Kidney (tissue), 14 donors: ENCODE results near the gene BCAS3. TPM values are rescaled to one million over a fixed set of nuclear protein-coding genes. Genes with fewer than 3 reads are reported as not detected.

Experiments
- DNase-seq, 5 donors: peaks; one replicate each; pipeline ENCODE4 v3.0.0-alpha.2; 2013 to 2020
- FAIRE-seq: peaks from 2 replicates; lab custom pipeline; 2012; peaks lifted over from hg19 to GRCh38; lab: Jason Lieb, UNC
- H3K27ac ChIP-seq, 2 donors: one replicate each; pipeline ENCODE4 v1.7.0; 2013; ENCODE audit warnings: low read depth in 2 of 2, low read length in 2 of 2, inconsistent platforms in 1 of 2
- H3K27me3 ChIP-seq: one replicate; pipeline ENCODE4 v1.7.1; 2013; ENCODE audit warnings: low read length, inconsistent platforms; ENCODE audit not compliant: control insufficient read depth, insufficient read depth
- H3K36me3 ChIP-seq, 3 donors: one replicate each; pipeline versions ENCODE4 v1.7.0 to v1.7.1; 2013; ENCODE audit warnings: low read length in 3 of 3, control low read depth in 1 of 3, inconsistent platforms in 1 of 3; ENCODE audit not compliant: insufficient read depth in 3 of 3, control insufficient read depth in 2 of 3
- H3K4me1 ChIP-seq, 3 donors: one replicate each; pipeline versions ENCODE4 v1.7.0 to v1.7.1; 2013; ENCODE audit warnings: low read length in 3 of 3, inconsistent platforms in 1 of 3, low read depth in 1 of 3; ENCODE audit not compliant: control insufficient read depth in 2 of 3, insufficient read depth in 2 of 3
- H3K4me3 ChIP-seq, 3 donors: one replicate each; pipeline versions ENCODE4 v1.7.0 to v1.8.1; 2013; ENCODE audit warnings: low read length in 3 of 3, control low read depth in 1 of 3, inconsistent platforms in 1 of 3
- H3K9ac ChIP-seq, 3 donors: one replicate each; pipeline versions ENCODE4 v1.7.0 to v1.7.1; 2013; ENCODE audit warnings: low read length in 3 of 3, control low read depth in 1 of 3, inconsistent platforms in 1 of 3
- H3K9me3 ChIP-seq, 3 donors: one replicate each; pipeline versions ENCODE4 v1.7.0 to v1.7.1; 2013; ENCODE audit warnings: low read length in 3 of 3, control low read depth in 1 of 3, inconsistent platforms in 1 of 3; ENCODE audit not compliant: control insufficient read depth in 2 of 3, insufficient read depth in 1 of 3
- intact Hi-C: fragments of 100-400 bp; cut with DNase I; formaldehyde crosslinking; loops from one replicate; pipeline ENCODE4 v1.11.1; 2022
- polyA plus RNA-seq: library from polyadenylated mRNA; stranded (reverse); fragments of 350-450 nt; fragmentation: Illumina TruSeq; extraction: RNeasy Lipid Tissue Mini Kit (QIAGEN cat#74804); gene quantifications from one replicate; pipeline ENCODE4 v1.2.3, GENCODE V29; 2014; ENCODE audit warnings: low read depth, low replicate concordance; ENCODE audit not compliant: insufficient read depth
- total RNA-seq: library from RNA; stranded (reverse); fragmentation: NEBNext Ultra II Directional; extraction: Animal tissue kit (Norgen Biotek cat#: 25700); gene quantifications from one replicate; pipeline ENCODE4 v1.2.1, GENCODE V29; 2021
- TF ChIP-seq, protein P1 (sequence below): IDR thresholded peaks from 3 replicates; pipeline ENCODE4 v1.5.1; 2012; ENCODE audit warnings: mild to moderate bottlenecking, moderate library complexity, borderline replicate concordance; ENCODE audit not compliant: insufficient read depth; ENCODE audit errors: extremely low read depth
- donor health status: control.
- donor health status: control.
- donor health status: control.
- donor health status: control.
- donor health status: control.
- donor health status: DM: yes; HTN: yes; CAD: no.
- donor health status: Normal renal cell carcinoma (clear cell type).

The BCAS3 gene
- total and polyA plus RNA-seq, 2 donors from 2014 or later = 18.3 to 44.1 TPM

DNA sequence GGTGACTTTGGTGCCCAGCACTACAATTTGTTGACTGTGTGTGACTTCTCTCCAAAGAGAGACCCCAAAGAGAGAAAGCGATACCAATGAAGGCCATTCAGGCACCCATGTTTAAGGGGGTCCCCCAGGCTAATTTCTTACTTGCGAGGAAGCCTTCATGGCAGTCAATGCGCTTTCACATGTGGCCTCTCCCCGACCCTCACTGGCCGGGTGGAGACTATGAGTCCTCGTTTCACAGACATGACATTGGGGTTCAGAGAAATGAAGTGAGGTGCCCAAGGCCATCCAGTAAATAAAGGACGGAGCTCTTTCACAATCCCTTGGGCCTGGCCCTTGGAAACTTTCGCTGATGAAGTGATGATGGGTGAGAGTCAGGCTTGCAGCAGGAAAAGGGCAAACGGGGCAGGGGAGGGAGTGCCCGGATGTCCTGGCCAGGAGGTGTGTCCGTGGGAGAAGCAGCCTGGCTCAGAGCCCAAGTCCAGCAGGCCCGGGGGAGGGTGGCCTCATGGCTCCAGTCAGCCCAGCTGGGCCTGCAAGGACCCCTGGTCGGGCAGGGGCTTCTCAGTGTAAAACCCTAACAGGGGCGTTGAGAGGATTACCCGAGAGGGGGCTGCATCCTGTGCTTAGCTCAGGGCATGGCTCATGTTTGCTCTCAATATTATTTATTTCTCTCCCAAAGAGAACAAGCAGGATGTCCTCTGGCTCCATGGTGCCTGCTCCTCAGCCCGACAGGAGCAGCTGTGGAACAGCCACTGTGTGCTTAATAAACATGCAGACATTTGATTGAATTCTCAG is 736.7 kb downstream of the BCAS3 start:
- TF ChIP-seq, protein P1, sequence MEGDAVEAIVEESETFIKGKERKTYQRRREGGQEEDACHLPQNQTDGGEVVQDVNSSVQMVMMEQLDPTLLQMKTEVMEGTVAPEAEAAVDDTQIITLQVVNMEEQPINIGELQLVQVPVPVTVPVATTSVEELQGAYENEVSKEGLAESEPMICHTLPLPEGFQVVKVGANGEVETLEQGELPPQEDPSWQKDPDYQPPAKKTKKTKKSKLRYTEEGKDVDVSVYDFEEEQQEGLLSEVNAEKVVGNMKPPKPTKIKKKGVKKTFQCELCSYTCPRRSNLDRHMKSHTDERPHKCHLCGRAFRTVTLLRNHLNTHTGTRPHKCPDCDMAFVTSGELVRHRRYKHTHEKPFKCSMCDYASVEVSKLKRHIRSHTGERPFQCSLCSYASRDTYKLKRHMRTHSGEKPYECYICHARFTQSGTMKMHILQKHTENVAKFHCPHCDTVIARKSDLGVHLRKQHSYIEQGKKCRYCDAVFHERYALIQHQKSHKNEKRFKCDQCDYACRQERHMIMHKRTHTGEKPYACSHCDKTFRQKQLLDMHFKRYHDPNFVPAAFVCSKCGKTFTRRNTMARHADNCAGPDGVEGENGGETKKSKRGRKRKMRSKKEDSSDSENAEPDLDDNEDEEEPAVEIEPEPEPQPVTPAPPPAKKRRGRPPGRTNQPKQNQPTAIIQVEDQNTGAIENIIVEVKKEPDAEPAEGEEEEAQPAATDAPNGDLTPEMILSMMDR = no peak
- Histone ChIP-seq H3K36me3 (no peaks in the 10 kb centered on the region), H3K4me3 (no peak overlapping the region), H3K9me3 (no peaks in the 10 kb centered on the region), H3K27me3 (no peaks in the 10 kb centered on the region), H3K9ac (no peak overlapping the region), H3K27ac (no peak overlapping the region), H3K4me1 (peaks cover 0 to 9% (median 7%) of the 10 kb centered on the region in 3 donors)
- intact Hi-C loops = loop anchor here (10.0 kb wide), 1 partner anchor 430 kb away; no protein-coding TSS in a partner anchor
- FAIRE-seq (no peak), DNase-seq (peak in 1 of 5 donors; percentile 56)

DNA sequence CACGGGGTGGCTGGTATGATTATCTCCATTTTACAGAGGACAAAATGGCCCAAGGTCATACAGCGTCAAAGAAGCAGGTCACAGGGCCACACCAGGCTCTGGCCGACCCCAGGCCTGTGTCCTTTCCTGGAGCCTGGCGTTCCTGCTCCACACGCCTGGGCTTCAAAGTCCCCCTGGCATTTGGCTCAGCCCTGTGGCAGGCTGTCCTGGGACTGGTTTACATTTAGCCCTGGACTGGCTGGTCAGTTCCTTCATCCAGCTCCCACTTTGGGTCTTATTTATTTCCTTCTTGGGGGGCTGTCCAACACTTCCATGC is 737.2 kb downstream of the BCAS3 start:
- Histone ChIP-seq H3K4me3 (no peak overlapping the region), H3K27me3 (no peaks in the 10 kb centered on the region), H3K4me1 (peaks cover 0 to 9% (median 7%) of the 10 kb centered on the region in 3 donors), H3K9me3 (no peaks in the 10 kb centered on the region), H3K9ac (no peak overlapping the region), H3K36me3 (no peaks in the 10 kb centered on the region), H3K27ac (no peak overlapping the region)
- DNase-seq (peak in 1 of 5 donors; percentile 38), FAIRE-seq (no peak)
- intact Hi-C loops = loop anchor here (10.0 kb wide), 1 partner anchor 430 kb away; no protein-coding TSS in a partner anchor
- TF ChIP-seq, protein P1 = no peak

DNA sequence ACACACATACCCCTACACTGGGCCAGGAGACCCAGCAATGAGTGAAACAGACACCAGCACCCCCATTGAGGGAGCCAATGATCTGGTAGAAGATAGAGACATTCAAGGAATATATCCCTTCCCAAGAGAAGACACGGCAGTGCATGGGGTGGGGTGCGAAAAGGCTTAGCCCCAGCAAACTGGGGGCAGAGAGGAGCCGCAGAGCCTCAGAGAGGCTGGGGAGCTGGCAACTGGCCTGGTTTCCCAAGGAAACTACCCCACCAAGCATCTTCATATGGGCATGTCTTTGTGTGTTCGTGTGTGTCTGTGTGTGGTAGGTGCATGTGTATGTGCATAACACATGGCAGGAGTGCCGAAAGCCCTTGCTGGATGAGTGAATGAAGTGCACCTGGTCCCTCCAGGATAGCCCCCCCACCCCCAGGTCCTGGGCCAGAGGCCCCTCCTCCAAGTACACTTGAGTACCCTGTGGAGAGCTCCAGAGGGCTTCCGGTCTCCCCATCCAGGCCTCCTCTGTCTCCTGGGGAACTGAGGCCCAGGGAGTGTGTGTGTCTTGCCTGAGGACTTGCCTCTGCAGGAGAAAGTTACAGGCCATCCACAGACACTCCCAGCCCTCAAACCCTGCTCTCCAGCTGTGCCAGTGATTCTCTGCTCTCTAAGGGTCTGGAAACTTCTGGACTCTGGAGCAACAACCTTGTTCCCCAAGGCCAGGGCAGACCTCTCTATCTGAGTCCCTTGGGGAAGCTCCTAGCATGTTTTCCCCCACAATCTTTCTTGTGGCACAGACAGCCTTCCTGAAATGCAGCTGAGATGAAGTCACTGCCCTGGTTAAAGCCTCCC is 737.9 kb downstream of the BCAS3 start:
- TF ChIP-seq, protein P1 = no peak
- H3K9me3 ChIP-seq = no peaks in the 10 kb centered on the region
- H3K27me3 ChIP-seq = no peaks in the 10 kb centered on the region
- FAIRE-seq (no peak), DNase-seq (no peak)
- H3K9ac ChIP-seq = no peak overlapping the region
- intact Hi-C loops = loop anchor here (10.0 kb wide), 1 partner anchor 429 kb away; no protein-coding TSS in a partner anchor
- H3K27ac ChIP-seq = no peak overlapping the region
- H3K36me3 ChIP-seq = no peaks in the 10 kb centered on the region
- no peak overlapping the region for H3K4me3 ChIP-seq
- peaks cover 0 to 7% (median 6%) of the 10 kb centered on the region in 3 donors for H3K4me1 ChIP-seq
